Smooth muscle cell of the pulmonary artery (primary cell): ENCODE results near the gene ERICH6B. TPM values are rescaled to one million over a fixed set of nuclear protein-coding genes. Genes with fewer than 3 reads are reported as not detected.

ENCODE experiments used
- total RNA-seq: library from RNA; depleted of rRNA; stranded (reverse); fragments of >200 nt; gene quantifications from 2 replicates; pipeline ENCODE4 v1.2.3, GENCODE V29; 2014

ERICH6B gene
- total RNA-seq = not detected in 2 replicates

GRCh38 chr13:45615501-45616101 is at the start of gene ERICH6B:
Gene ERICH6B (minus strand): TSS chr13:45615739. CDS start chr13:45597005, 18,734 bp downstream.

Other genes with a start within 250 kb of the ERICH6B start
- 24.2 and 27.4 TPM in 2 replicates for gene SLC25A30, start 197.4 kb downstream of the ERICH6B start, total RNA-seq
- gene COG3, start 150.8 kb downstream of the ERICH6B start, total RNA-seq = 39.8 and 42.9 TPM in 2 replicates
- gene CBY2, start 86.6 kb upstream of the ERICH6B start, total RNA-seq = not detected in 2 replicates
- gene SIAH3, start 236.0 kb upstream of the ERICH6B start, total RNA-seq = not detected in 2 replicates